ENCODE data around the gene MRGPRX3. TPM values are rescaled to one million over a fixed set of nuclear protein-coding genes. Genes with fewer than 3 reads are reported as not detected.

Gene MRGPRX3
- polyA plus RNA-seq, 6 donors from 2014 or later: not detected

Other genes with a start within 250 kb of the MRGPRX3 start
- gene SERGEF, start 119.5 kb upstream of the MRGPRX3 start, polyA plus RNA-seq (ENCODE audit: low read depth in 6 of 6): 10 to 100 TPM; 18.3 to 54.6 (median 42.6) TPM
- not detected for gene TPH1, start 86.3 kb upstream of the MRGPRX3 start, polyA plus RNA-seq (ENCODE audit: low read depth in 6 of 6)
- 10 to 100 TPM in 4 of 6 donors, 1 to 10 TPM in 2; 6.1 to 23.1 (median 15.3) TPM for gene SAAL1, start 26.5 kb upstream of the MRGPRX3 start, polyA plus RNA-seq (ENCODE audit: low read depth in 6 of 6)
- not detected for gene MRGPRX4, start 40.3 kb downstream of the MRGPRX3 start, polyA plus RNA-seq (ENCODE audit: low read depth in 6 of 6)
- not detected for gene SAA4, start 104.2 kb downstream of the MRGPRX3 start, polyA plus RNA-seq (ENCODE audit: low read depth in 6 of 6)
- not detected for gene SAA2, start 116.1 kb downstream of the MRGPRX3 start, polyA plus RNA-seq (ENCODE audit: low read depth in 6 of 6)
- gene SAA1, start 133.7 kb downstream of the MRGPRX3 start, polyA plus RNA-seq (ENCODE audit: low read depth in 6 of 6): not detected
- gene HPS5, start 189.6 kb downstream of the MRGPRX3 start, polyA plus RNA-seq (ENCODE audit: low read depth in 6 of 6): 10 to 100 TPM; 15.3 to 40.2 (median 29.5) TPM
- 10 to 100 TPM; 23.5 to 50.4 (median 37.3) TPM for gene GTF2H1, start 190.0 kb downstream of the MRGPRX3 start, polyA plus RNA-seq (ENCODE audit: low read depth in 6 of 6)